ENCODE results near the gene CNTN6. TPM values are rescaled to one million over a fixed set of nuclear protein-coding genes. Genes with fewer than 3 reads are reported as not detected.

CNTN6 gene
- total RNA-seq, 2 donors from 2014 or later = not detected

DNA sequence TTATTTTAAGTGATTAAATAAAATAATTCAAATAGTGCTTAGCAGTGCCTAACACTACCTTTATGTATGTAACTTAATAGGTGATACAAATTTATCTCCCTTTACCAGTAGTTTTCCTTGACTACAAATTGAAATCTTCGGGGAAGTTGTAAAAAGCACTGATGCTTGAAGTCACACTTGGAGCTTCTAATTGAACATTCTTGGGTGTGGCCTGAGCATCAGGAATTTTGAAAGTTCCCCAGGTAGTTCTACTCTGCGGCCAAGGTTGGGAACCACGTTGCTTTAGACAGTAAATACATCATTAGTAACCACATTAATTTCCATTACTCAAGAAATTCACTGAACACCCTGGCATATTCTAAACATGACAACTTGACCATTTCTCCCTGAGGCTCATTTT, 351.4 kb downstream of the CNTN6 start:
- no peak for DNase-seq (ENCODE audit: low spot score)
- H3K4me1 Mint-ChIP-seq (ENCODE audit: low read depth in 2 of 2) = no peaks in the 10 kb centered on the region
- H3K4me3 Mint-ChIP-seq = no peak overlapping the region
- no peaks in the 10 kb centered on the region for H3K36me3 Mint-ChIP-seq
- no peaks in the 10 kb centered on the region for H3K27me3 Mint-ChIP-seq
- no peak overlapping the region for H3K27ac Mint-ChIP-seq
- no peak for ATAC-seq
- H3K9me3 Mint-ChIP-seq = peaks cover 2% of the 10 kb centered on the region

GRCh38 chr3:1446531-1446930, 353.7 kb downstream of the CNTN6 start:
- no peaks in the 10 kb centered on the region for H3K36me3 Mint-ChIP-seq
- no peaks in the 10 kb centered on the region for H3K27me3 Mint-ChIP-seq
- no peaks in the 10 kb centered on the region for H3K4me1 Mint-ChIP-seq (ENCODE audit: low read depth in 2 of 2)
- ATAC-seq (no peak), DNase-seq (ENCODE audit: low spot score) (no peak)
- no peak overlapping the region for H3K4me3 Mint-ChIP-seq
- H3K27ac Mint-ChIP-seq = no peak overlapping the region
- peaks cover 5% of the 10 kb centered on the region for H3K9me3 Mint-ChIP-seq

- Mint-ChIP-seq H3K27me3 (no peaks in the 10 kb centered on the region), H3K36me3 (no peaks in the 10 kb centered on the region), H3K4me3 (no peak overlapping the region), H3K27ac (no peak overlapping the region), H3K4me1 (ENCODE audit: low read depth in 2 of 2) (no peaks in the 10 kb centered on the region), H3K9me3 (peaks cover 8% of the 10 kb centered on the region)
- DNase-seq (ENCODE audit: low spot score) (no peak), ATAC-seq (no peak)
Observed at GRCh38 chr3:1447452-1447851, 354.6 kb downstream of the CNTN6 start.

- Mint-ChIP-seq H3K27ac (no peak overlapping the region), H3K27me3 (no peaks in the 10 kb centered on the region), H3K9me3 (peaks cover 15% of the 10 kb centered on the region), H3K36me3 (peaks cover 4% of the 10 kb centered on the region), H3K4me3 (no peak overlapping the region), H3K4me1 (ENCODE audit: low read depth in 2 of 2) (no peaks in the 10 kb centered on the region)
- no peak for ATAC-seq
- no peak for DNase-seq (ENCODE audit: low spot score)
Observed at GRCh38 chr3:1448443-1448842, 355.6 kb downstream of the CNTN6 start.

All from natural killer cell treated with Interleukin-12 subunit alpha and Interleukin-12 subunit beta and Interleukin-15 and Interleukin-18, amount 100 ng/mL, for 72 hours (primary cell).